Upper lobe of right lung (tissue), 1 donor: ENCODE measurements around the gene HOXD13. TPM values are rescaled to one million over a fixed set of nuclear protein-coding genes. Genes with fewer than 3 reads are reported as not detected.

ENCODE experiments used
- ATAC-seq: fragments of 200-7000 bp; cut with Tn5 transposase; one replicate; pipeline ENCODE4 v1.9.1; 2020; ENCODE audit warnings: mild to moderate bottlenecking, moderate library complexity
- DNase-seq: peaks from one replicate; pipeline ENCODE4 v3.0.0-alpha.2; 2020
- H3K27ac ChIP-seq: fragments of 200-600 bp; one replicate; pipeline ENCODE4 v1.8.0; 2022
- H3K27me3 ChIP-seq: fragments of 200-600 bp; one replicate; pipeline ENCODE4 v1.8.0; 2022; ENCODE audit warnings: mild to moderate bottlenecking
- H3K36me3 ChIP-seq: fragments of 200-600 bp; one replicate; pipeline ENCODE4 v1.8.0; 2022
- H3K4me1 ChIP-seq: fragments of 200-600 bp; one replicate; pipeline ENCODE4 v1.8.0; 2022
- H3K4me3 ChIP-seq: fragments of 200-600 bp; one replicate; pipeline ENCODE4 v1.8.0; 2022; ENCODE audit warnings: mild to moderate bottlenecking
- H3K9me3 ChIP-seq: fragments of 200-600 bp; one replicate; pipeline ENCODE4 v1.8.0; 2022
- intact Hi-C: fragments of 100-400 bp; cut with DNase I; formaldehyde crosslinking; loops from one replicate; pipeline ENCODE4 v1.11.0; 2022
- total RNA-seq: library from RNA; stranded (reverse); fragmentation: NEBNext Ultra II Directional; extraction: Animal tissue kit (Norgen Biotek cat#: 25700); gene quantifications from one replicate; pipeline ENCODE4 v1.2.1, GENCODE V29; 2021
- TF ChIP-seq, protein P1 (sequence below): fragments of 200-600 bp; IDR thresholded peaks from one replicate; pipeline ENCODE4 v1.8.0; 2022; ENCODE audit warnings: antibody characterized with exemption
- donor health status: DM: no; HTN: yes; CAD: no; lungs with severe emphysema.

Gene HOXD13
- total RNA-seq, 1 donor from 2014 or later = not detected

DNA sequence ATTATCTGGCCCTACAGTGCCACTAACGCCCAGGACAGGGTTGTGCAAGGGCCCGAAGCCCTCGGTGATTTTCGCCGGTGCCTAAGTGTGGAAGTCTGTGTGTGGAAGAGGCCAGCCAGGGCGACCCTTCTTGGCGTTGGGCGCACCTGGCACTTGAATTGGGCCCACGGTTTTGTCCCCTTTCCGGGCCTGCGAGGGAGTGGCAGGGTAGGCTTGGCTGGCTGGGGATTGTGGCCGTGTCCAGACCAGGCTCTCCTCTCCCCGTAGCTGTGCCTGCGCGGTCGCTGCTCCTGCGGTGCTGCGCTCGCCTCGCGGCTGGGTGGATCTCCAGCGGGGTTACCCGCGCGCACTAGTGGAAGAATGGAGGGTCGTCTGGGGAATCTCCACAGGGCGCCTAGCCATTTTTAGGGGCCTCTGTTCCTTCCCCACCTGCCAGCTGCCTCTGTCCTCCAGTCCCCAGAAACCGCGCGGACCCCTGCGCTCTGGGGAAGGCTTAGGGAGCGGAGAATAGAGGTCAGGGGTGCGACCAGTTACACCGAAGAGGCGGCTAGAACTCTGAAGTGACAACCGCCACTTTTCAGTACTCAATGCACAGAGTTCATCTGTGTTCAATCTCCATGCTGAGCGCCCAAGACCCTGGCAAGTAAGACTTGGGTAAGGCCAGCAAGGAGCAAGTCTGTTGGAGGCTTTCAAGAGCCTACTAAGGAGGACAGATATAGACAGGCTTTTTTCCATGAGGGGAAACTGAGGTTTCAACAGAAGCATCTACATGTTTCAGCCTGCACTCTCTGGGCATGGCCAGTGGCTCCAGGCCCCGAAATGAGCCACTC, 24.7 kb upstream of the HOXD13 start:
- ATAC-seq (peak; percentile 31), DNase-seq (no peak)
- TF ChIP-seq, protein P1, sequence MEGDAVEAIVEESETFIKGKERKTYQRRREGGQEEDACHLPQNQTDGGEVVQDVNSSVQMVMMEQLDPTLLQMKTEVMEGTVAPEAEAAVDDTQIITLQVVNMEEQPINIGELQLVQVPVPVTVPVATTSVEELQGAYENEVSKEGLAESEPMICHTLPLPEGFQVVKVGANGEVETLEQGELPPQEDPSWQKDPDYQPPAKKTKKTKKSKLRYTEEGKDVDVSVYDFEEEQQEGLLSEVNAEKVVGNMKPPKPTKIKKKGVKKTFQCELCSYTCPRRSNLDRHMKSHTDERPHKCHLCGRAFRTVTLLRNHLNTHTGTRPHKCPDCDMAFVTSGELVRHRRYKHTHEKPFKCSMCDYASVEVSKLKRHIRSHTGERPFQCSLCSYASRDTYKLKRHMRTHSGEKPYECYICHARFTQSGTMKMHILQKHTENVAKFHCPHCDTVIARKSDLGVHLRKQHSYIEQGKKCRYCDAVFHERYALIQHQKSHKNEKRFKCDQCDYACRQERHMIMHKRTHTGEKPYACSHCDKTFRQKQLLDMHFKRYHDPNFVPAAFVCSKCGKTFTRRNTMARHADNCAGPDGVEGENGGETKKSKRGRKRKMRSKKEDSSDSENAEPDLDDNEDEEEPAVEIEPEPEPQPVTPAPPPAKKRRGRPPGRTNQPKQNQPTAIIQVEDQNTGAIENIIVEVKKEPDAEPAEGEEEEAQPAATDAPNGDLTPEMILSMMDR = no peak
- Histone ChIP-seq H3K9me3 (no peaks in the 10 kb centered on the region), H3K27me3 (peaks cover 95% of the 10 kb centered on the region), H3K36me3 (no peaks in the 10 kb centered on the region), H3K4me1 (peaks cover 13% of the 10 kb centered on the region), H3K27ac (no peak overlapping the region), H3K4me3 (peak overlapping the region; percentile 19)
- intact Hi-C loops = no loop called here

DNA sequence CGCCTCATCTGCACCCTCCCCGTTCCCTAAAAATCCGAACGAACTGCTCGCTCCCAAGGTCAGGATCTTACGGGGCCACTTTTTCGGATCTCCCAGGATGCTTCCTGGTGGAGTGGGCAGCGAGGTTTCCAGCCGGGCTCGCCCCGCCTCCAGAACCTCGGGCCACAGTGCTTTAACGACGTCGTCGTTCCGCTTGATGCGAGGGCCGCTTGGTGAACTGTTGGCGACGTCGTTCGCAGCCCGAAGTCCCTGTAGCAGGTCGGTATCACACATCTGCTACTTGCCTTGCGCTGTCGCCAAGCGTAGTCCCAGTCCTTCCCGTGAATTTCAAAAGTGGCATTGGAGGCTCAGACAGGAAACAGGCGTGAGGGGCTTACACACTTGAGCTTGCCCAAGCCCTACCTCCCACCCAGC, 24.1 kb upstream of the HOXD13 start:
- H3K9me3 ChIP-seq = no peaks in the 10 kb centered on the region
- ATAC-seq (no peak), DNase-seq (no peak)
- peaks cover 13% of the 10 kb centered on the region for H3K4me1 ChIP-seq
- no peak overlapping the region for H3K27ac ChIP-seq
- intact Hi-C loops = no loop called here
- H3K27me3 ChIP-seq = peaks cover 95% of the 10 kb centered on the region
- H3K36me3 ChIP-seq = no peaks in the 10 kb centered on the region
- TF ChIP-seq, protein P1 = no peak
- H3K4me3 ChIP-seq = no peak overlapping the region

DNA sequence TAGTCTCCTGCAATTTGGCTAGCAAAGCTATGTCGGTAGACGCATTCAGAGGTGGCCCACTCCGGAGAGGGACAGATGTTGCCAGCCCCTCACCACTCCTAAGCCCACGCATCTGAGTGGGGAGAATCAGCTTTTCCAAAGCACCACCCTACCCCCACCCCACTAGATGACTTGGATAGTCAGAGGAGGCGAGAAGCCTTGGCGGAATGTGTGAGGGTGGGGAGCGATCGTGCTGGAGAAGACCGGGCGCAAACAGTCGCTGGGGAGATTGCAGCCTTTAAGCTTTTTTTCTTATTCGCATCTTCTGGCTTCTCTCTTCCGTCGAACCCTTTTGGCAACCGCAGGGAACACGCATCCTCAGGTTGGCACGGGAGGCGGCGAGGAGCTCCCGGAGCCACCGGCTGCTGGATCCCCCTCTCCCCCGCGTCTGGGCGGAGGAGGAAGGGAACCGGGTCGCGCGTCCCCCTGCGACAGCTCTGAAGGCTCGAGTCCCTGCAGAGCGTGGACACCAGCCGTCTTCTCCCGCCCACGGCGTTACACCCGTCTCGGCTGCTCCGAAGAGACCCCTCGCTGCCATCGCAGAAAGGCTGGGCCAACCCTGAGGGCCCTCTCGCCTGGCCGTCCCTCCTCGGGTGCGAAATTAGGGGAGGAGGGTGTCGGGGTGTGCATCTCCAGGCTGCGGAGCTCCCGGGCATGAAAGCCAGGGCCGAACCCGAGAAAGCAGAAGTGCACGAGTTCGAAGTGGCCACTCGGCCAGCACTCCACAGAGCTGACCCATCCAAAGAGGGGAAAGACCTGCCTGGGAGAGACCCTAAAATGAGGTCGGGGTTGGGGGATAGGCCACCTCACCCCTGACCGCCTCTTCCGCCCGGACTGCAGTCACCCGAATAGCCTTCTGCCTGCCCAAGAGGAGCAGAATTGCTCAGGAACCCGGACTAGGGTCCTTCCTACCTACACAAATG, 20.9 kb upstream of the HOXD13 start:
- ATAC-seq (no peak), DNase-seq (no peak)
- intact Hi-C loops = no loop called here
- Histone ChIP-seq H3K9me3 (no peaks in the 10 kb centered on the region), H3K36me3 (no peaks in the 10 kb centered on the region), H3K27ac (no peak overlapping the region), H3K4me1 (peaks cover 13% of the 10 kb centered on the region), H3K4me3 (no peak overlapping the region), H3K27me3 (peaks cover 100% of the 10 kb centered on the region)
- TF ChIP-seq, protein P1 = no peak

DNA sequence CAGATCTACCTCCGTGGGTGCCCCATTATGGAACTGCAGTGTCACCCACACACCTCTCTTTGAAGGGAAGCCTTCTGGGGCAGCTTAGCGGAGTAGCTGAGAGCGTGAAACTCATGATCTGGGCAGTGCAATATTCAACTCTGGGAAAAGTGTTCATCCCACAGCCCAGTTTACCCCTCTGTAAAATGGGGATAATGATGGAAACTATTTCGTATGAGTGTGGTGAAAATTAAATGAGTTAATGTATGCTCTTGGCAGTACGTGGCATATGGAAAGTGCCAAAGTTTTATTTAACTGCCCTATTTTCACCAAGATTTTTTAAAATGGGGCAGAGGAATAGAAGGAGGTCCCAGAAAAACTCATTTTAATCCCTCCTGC, 20.2 kb upstream of the HOXD13 start:
- Histone ChIP-seq H3K27me3 (peaks cover 100% of the 10 kb centered on the region), H3K27ac (no peak overlapping the region), H3K4me3 (no peak overlapping the region), H3K9me3 (no peaks in the 10 kb centered on the region), H3K36me3 (no peaks in the 10 kb centered on the region), H3K4me1 (peaks cover 7% of the 10 kb centered on the region)
- intact Hi-C loops = no loop called here
- DNase-seq = no peak
- ATAC-seq = no peak
- TF ChIP-seq, protein P1 = no peak

DNA sequence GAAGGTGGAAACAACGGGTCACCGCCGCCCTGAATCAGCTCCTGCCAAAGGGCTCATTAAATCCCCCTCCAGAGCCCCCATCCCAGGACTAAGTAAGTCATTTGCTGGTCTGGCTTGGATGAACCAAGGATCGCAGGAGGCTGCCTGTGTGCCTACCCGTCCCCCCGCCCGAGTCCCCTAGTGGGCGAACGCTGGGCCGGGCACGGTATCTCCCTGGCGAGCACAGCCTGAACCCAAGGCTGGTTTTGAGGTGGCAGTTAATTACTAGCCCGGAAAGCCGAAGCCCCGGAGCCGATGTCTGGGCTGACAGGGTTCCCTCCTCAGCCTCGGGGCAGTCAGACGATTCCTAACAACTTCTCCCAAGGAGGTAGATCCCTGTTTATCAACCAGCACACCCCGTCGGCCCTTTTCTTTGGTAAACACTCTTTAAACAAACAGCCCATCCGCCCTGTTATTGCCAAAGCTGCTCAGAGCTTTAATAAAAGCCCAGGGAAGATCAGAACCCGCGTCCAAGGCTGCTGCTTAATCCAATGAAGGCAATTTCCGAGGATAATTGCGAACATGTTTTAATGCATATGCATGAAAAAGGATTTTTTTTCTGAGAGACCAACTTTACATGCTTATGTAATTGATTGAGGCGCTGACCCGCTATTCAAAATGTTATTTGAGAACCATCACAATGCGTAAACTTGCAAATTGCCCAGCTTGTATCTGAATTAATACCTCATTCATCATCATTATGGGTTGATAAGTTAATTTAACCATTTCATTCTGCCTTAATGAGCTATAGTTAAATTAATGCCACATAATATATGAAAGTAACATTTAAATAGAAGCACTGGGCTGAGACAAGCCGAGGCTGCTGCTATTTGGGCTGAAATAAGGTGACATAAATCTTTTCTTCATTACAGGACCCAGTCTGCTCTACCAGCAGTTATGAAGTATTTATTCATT, 19.3 kb upstream of the HOXD13 start:
- Histone ChIP-seq H3K4me1 (no peaks in the 10 kb centered on the region), H3K27me3 (peaks cover 100% of the 10 kb centered on the region), H3K27ac (no peak overlapping the region), H3K9me3 (no peaks in the 10 kb centered on the region), H3K36me3 (no peaks in the 10 kb centered on the region), H3K4me3 (no peak overlapping the region)
- no peak for DNase-seq
- intact Hi-C loops = no loop called here
- TF ChIP-seq, protein P1 = no peak
- no peak for ATAC-seq
